ENCODE results near the gene LAMC1.
A peak's percentile ranks its signal among the peaks of the same experiment; 100 is the strongest.
"Not testable (repeated sequence)": the region's sequence is repeated elsewhere in the genome, so short reads cannot be mapped to it uniquely, and the experiment has no call there.

LAMC1 gene

DNA sequence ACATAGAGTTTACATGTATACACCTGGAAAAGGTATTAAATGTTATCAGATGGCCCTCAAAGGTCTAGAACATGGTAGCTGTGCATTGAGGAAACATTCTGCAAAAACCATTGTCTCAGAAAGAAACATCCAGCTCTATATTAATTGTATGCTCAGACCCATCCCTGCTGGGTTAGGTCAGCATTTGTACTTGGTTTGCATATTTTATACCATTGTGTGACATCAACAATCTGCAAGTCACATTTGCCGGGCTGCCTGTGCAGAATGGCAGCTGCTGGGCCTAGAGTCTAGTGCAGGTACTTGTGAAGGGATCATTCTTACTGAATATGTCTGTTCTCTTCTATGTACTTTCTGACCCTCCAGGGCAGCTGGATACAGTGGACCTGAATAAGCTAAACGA is 119.0 kb downstream of the LAMC1 start:
- H3K27me3 ChIP-seq (ENCODE audit: control insufficient read depth, insufficient read depth, low read length), result no peaks in the 10 kb centered on the region
- no peaks in the 10 kb centered on the region for H3K9me3 ChIP-seq (replicated peaks; ENCODE audit: low read length)
- H3K4me1 ChIP-seq (ENCODE audit: control insufficient read depth, insufficient read depth, low read length), result peaks cover 46% of the 10 kb centered on the region
- no peak overlapping the region for H3K4me3 ChIP-seq (ENCODE audit: low read length)
- peaks cover 67% of the 10 kb centered on the region for H3K36me3 ChIP-seq (ENCODE audit: insufficient read depth, low read length)
- no peak overlapping the region for H3K9ac ChIP-seq (ENCODE audit: low read depth, low read length)
- no peak overlapping the region for H3K4me2 ChIP-seq (ENCODE audit: low read length)

DNA sequence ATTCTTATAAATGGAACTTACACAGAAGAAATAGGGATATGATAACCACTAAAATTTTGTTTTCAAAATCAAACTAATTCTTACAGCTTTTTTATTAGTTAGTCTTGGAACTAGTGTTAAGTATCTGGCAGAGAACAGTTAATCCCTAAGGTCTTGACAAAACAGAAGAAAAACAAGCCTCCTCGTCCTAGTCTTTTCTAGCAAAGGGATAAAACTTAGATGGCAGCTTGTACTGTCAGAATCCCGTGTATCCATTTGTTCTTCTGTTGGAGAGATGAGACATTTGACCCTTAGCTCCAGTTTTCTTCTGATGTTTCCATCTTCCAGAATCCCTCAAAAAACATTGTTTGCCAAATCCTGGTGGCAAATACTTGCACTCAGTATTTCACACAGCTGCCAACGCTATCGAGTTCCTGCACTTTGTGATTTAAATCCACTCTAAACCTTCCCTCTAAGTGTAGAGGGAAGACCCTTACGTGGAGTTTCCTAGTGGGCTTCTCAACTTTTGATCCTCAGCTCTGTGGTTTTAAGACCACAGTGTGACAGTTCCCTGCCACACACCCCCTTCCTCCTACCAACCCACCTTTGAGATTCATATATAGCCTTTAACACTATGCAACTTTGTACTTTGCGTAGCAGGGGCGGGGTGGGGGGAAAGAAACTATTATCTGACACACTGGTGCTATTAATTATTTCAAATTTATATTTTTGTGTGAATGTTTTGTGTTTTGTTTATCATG is 120.5 kb downstream of the LAMC1 start:
- peak overlapping the region; percentile 8 for H3K4me2 ChIP-seq (ENCODE audit: low read length)

DNA sequence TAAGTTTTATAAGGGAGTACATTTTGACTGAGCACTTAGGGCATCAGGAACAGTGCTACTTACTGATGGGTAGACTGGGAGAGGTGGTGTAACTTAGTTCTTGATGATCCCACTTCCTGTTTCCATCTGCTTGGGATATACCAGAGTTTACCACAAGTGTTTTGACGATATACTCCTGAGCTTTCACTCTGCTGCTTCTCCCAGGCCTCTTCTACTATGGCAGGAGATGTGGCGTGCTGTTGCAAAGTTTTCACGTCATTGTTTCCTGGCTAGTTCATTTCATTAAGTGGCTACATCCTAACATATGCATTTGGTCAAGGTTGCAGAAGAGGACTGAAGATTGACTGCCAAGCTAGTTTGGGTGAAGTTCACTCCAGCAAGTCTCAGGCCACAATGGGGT is 121.5 kb downstream of the LAMC1 start:
- H3K9me3 ChIP-seq (replicated peaks; ENCODE audit: low read length), result no peaks in the 10 kb centered on the region
- H3K9ac ChIP-seq (ENCODE audit: low read depth, low read length), result no peak overlapping the region
- peaks cover 42% of the 10 kb centered on the region for H3K4me1 ChIP-seq (ENCODE audit: control insufficient read depth, insufficient read depth, low read length)
- H3K4me2 ChIP-seq (ENCODE audit: low read length), result no peak overlapping the region
- H3K36me3 ChIP-seq (ENCODE audit: insufficient read depth, low read length), result peaks cover 50% of the 10 kb centered on the region
- no peak overlapping the region for H3K4me3 ChIP-seq (ENCODE audit: low read length)
- H3K27me3 ChIP-seq (ENCODE audit: control insufficient read depth, insufficient read depth, low read length), result no peaks in the 10 kb centered on the region

More for the DNA sequence above, 120.5 kb downstream of the LAMC1 start:
- H3K9ac ChIP-seq (ENCODE audit: low read depth, low read length), result no peak overlapping the region
- H3K27me3 ChIP-seq (ENCODE audit: control insufficient read depth, insufficient read depth, low read length), result no peaks in the 10 kb centered on the region
- no peak overlapping the region for H3K4me3 ChIP-seq (ENCODE audit: low read length)
- H3K9me3 ChIP-seq (replicated peaks; ENCODE audit: low read length), result no peaks in the 10 kb centered on the region
- peaks cover 44% of the 10 kb centered on the region for H3K4me1 ChIP-seq (ENCODE audit: control insufficient read depth, insufficient read depth, low read length)
- H3K36me3 ChIP-seq (ENCODE audit: insufficient read depth, low read length), result peaks cover 51% of the 10 kb centered on the region

DNA sequence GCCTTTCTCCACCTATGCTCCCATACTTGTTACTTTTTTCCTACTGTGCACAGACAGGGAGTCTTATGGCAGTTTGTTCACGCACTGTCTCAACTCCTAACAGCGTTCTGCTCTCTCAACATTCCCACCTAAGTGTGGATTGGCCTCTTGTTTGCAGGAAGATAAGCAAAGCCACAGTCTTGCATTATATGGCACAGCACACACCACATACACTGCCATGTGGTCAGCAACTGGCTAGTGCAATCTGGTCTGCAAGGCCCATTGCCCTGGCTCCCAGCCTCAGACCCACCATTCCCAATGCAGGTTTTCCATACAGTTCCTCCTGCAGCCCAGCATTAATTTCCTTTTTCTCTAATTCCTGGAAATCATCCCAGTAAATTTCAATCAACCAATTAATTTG is 124.5 kb downstream of the LAMC1 start:
- H3K9ac ChIP-seq (ENCODE audit: low read depth, low read length), result no peak overlapping the region
- H3K4me2 ChIP-seq (ENCODE audit: low read length), result no peak overlapping the region
- no peaks in the 10 kb centered on the region for H3K9me3 ChIP-seq (replicated peaks; ENCODE audit: low read length)
- H3K36me3 ChIP-seq (ENCODE audit: insufficient read depth, low read length), result peaks cover 25% of the 10 kb centered on the region
- peaks cover 36% of the 10 kb centered on the region for H3K4me1 ChIP-seq (ENCODE audit: control insufficient read depth, insufficient read depth, low read length)
- no peak overlapping the region for H3K4me3 ChIP-seq (ENCODE audit: low read length)
- no peaks in the 10 kb centered on the region for H3K27me3 ChIP-seq (ENCODE audit: control insufficient read depth, insufficient read depth, low read length)

DNA sequence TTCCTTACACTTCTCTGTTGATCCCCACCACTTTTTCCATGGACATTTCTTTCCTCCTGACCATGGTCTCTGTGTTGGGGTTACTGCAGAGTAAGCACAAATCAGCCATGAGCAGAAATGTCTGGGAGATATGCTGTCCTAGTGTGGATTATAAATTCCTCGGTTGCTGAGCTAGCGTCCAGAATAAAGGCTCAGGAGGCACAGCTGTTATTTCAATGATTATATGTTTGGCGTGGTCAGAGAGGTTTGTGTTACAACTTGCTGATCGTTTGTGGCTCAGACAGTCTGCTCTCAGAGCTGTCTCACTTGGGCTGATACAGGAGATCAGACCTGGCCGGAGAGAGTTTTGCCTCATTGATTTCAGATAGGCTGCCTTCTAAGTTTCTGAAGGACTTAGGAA is 125.4 kb downstream of the LAMC1 start:
- peaks cover 16% of the 10 kb centered on the region for H3K36me3 ChIP-seq (ENCODE audit: insufficient read depth, low read length)
- no peaks in the 10 kb centered on the region for H3K9me3 ChIP-seq (replicated peaks; ENCODE audit: low read length)
- peaks cover 27% of the 10 kb centered on the region for H3K4me1 ChIP-seq (ENCODE audit: control insufficient read depth, insufficient read depth, low read length)
- H3K27me3 ChIP-seq (ENCODE audit: control insufficient read depth, insufficient read depth, low read length), result no peaks in the 10 kb centered on the region
- H3K4me3 ChIP-seq (ENCODE audit: low read length), result no peak overlapping the region
- peak overlapping the region; percentile 53 for H3K4me2 ChIP-seq (ENCODE audit: low read length)
- peak overlapping the region; percentile 47 for H3K9ac ChIP-seq (ENCODE audit: low read depth, low read length)

DNA sequence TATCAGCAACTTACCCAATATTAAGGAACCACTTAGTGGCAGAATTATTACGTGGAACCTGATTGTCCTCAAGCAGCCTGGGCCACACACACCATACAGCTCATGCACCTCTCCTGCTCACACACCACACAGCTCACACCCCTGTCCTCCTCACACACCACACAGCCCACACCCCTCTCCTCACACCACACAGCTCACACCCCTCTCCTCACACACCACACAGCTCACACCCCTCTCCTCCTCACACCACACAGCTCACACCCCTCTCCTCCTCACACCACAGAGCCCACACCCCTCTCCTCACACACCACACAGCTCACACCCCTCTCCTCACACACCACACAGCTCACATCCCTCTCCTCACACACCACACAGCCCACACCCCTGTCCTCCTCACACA is 126.1 kb downstream of the LAMC1 start:
- Histone ChIP-seq H3K4me1 (ENCODE audit: control insufficient read depth, insufficient read depth, low read length) (peaks cover 22% of the 10 kb centered on the region), H3K27me3 (ENCODE audit: control insufficient read depth, insufficient read depth, low read length) (no peaks in the 10 kb centered on the region), H3K9ac (ENCODE audit: low read depth, low read length) (peak overlapping the region; percentile 47), H3K36me3 (ENCODE audit: insufficient read depth, low read length) (peaks cover 9% of the 10 kb centered on the region), H3K4me2 (ENCODE audit: low read length) (peak overlapping the region; percentile 53), H3K4me3 (ENCODE audit: low read length) (no peak overlapping the region), H3K9me3 (replicated peaks; ENCODE audit: low read length) (no peaks in the 10 kb centered on the region)

DNA sequence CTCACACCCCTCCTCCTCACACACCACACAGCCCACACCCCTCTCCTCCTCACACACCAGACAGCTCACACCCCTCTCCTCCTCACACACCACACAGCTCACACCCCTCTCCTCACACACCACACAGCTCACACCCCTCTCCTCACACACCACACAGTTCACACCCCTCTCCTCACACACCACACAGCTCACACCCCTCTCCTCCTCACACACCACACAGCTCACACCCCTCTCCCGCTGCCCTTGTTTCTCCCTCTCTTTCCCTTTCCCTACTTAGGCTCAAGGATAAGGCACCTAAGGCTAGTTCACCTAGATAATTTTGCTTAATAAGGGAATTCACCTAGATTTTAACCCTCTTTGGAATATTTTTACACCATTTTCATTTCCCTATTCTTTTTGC is 126.8 kb downstream of the LAMC1 start:
- H3K4me2 ChIP-seq (ENCODE audit: low read length); H3K36me3 ChIP-seq (ENCODE audit: insufficient read depth, low read length); H3K27me3 ChIP-seq (ENCODE audit: control insufficient read depth, insufficient read depth, low read length); H3K9me3 ChIP-seq (replicated peaks; ENCODE audit: low read length); H3K4me3 ChIP-seq (ENCODE audit: low read length); H3K9ac ChIP-seq (ENCODE audit: low read depth, low read length): not testable (repeated sequence)
- H3K4me1 ChIP-seq (ENCODE audit: control insufficient read depth, insufficient read depth, low read length), result peaks cover 22% of the 10 kb centered on the region

DNA sequence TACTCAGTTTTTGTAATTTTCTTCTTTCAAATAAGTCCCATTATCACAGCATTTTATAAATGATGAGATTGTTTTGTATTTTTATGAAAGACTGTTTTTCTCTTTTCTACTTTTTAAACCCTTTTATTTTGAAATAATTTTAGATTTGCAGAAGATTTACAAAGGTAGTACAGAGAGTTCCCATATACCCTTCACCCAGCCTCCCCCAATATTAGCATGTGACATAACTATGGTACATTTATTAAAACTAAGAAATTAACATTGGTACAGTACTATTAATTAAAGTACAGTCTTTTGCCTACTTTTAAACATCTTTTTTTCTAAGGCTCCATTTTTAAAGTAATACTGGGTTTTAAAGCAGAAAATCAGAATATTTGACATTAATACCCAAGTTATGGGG is 127.2 kb downstream of the LAMC1 start:
- H3K27me3 ChIP-seq (ENCODE audit: control insufficient read depth, insufficient read depth, low read length), result no peaks in the 10 kb centered on the region
- H3K4me3 ChIP-seq (ENCODE audit: low read length), result no peak overlapping the region
- H3K9ac ChIP-seq (ENCODE audit: low read depth, low read length), result no peak overlapping the region
- no peaks in the 10 kb centered on the region for H3K36me3 ChIP-seq (ENCODE audit: insufficient read depth, low read length)
- H3K9me3 ChIP-seq (replicated peaks; ENCODE audit: low read length), result no peaks in the 10 kb centered on the region
- peaks cover 23% of the 10 kb centered on the region for H3K4me1 ChIP-seq (ENCODE audit: control insufficient read depth, insufficient read depth, low read length)
- no peak overlapping the region for H3K4me2 ChIP-seq (ENCODE audit: low read length)

DNA sequence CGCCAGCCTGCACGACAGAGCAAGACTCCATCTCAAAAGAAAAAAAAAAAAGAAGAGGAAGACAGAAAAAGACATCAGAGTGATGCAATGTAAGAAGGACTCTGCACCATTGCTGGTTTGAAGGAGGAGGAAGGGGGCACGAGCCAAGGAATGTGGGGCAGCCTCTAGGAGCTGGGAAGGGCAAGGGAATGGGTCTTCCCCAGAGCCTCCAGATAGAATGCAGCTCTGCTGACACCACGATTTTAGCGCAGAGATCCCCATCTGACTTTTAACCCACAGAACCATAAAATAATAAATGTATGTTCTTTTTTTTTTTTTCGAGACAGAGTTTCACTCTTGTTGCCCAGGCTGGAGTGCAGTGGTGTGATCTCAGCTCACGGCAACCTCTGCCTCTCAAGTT is 129.0 kb downstream of the LAMC1 start:
- Histone ChIP-seq H3K4me3 (ENCODE audit: low read length) (no peak overlapping the region), H3K4me2 (ENCODE audit: low read length) (no peak overlapping the region), H3K36me3 (ENCODE audit: insufficient read depth, low read length) (no peaks in the 10 kb centered on the region), H3K4me1 (ENCODE audit: control insufficient read depth, insufficient read depth, low read length) (peaks cover 33% of the 10 kb centered on the region), H3K9me3 (replicated peaks; ENCODE audit: low read length) (no peaks in the 10 kb centered on the region), H3K9ac (ENCODE audit: low read depth, low read length) (no peak overlapping the region), H3K27me3 (ENCODE audit: control insufficient read depth, insufficient read depth, low read length) (no peaks in the 10 kb centered on the region)

DNA sequence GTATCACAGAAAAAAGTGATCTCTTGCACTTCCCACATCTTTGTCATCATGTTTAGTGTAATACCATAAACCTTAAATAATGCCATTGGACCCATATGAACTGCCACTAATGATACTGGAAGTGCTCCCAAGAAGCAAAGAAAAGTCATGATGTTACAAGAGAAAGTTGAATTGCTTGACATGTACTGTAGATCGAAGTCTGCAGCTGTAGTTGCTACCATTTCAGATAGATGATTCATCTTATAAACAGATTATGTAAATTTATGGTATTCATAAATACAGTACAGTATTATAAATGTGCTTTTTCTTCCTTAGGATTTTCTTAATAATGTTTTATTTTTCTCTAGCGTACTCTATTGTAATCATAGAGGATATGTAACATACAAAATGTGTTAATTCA is 132.7 kb downstream of the LAMC1 start:
- Histone ChIP-seq H3K4me1 (ENCODE audit: control insufficient read depth, insufficient read depth, low read length) (peaks cover 18% of the 10 kb centered on the region), H3K27me3 (ENCODE audit: control insufficient read depth, insufficient read depth, low read length) (no peaks in the 10 kb centered on the region), H3K9ac (ENCODE audit: low read depth, low read length) (no peak overlapping the region), H3K4me2 (ENCODE audit: low read length) (no peak overlapping the region), H3K9me3 (replicated peaks; ENCODE audit: low read length) (no peaks in the 10 kb centered on the region), H3K36me3 (ENCODE audit: insufficient read depth, low read length) (no peaks in the 10 kb centered on the region), H3K4me3 (ENCODE audit: low read length) (no peak overlapping the region)

DNA sequence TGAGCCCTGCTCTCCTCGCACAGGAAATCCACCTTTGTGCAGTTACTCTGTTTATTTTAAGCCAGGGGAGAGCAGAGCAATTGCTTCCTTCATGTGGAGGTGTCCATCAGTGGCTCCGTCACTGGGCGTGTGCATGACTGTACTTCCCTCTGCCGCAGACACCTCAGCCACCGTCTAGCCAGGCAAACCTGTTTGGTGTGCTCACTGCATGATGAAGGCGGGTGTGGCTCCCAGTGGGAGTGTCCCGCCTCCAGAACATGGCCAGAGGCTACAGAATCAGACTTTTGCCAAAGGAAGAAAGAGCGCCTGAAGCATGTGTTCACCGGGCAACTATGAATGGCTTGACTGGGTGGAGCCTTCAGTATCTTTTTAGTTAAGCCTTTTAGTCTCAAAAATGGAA is 136.7 kb downstream of the LAMC1 start:
- Histone ChIP-seq H3K27me3 (ENCODE audit: control insufficient read depth, insufficient read depth, low read length) (no peaks in the 10 kb centered on the region), H3K4me3 (ENCODE audit: low read length) (no peak overlapping the region), H3K36me3 (ENCODE audit: insufficient read depth, low read length) (no peaks in the 10 kb centered on the region), H3K9me3 (replicated peaks; ENCODE audit: low read length) (no peaks in the 10 kb centered on the region), H3K4me2 (ENCODE audit: low read length) (no peak overlapping the region), H3K9ac (ENCODE audit: low read depth, low read length) (no peak overlapping the region), H3K4me1 (ENCODE audit: control insufficient read depth, insufficient read depth, low read length) (peaks cover 55% of the 10 kb centered on the region)

DNA sequence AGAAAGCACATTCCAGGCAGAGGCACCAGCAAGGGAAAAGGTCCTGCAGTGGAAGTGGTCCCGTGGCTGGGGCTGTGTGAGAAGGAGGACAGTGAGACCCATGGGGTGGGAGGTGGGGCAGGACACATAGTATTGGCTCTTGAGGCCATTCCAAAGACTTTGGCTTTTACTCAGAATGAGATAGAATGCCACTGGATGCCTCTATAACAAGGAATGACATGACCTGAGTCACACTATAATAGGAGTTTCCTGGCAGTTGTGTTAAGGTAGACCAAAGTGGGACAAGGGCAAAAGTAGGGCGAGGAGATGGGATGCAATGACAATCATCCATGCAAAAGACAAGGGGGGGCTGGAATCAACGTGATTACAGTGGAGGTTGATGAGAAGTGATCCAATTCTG is 138.2 kb downstream of the LAMC1 start:
- Histone ChIP-seq H3K4me2 (ENCODE audit: low read length) (no peak overlapping the region), H3K36me3 (ENCODE audit: insufficient read depth, low read length) (no peaks in the 10 kb centered on the region), H3K4me3 (ENCODE audit: low read length) (no peak overlapping the region), H3K27me3 (ENCODE audit: control insufficient read depth, insufficient read depth, low read length) (no peaks in the 10 kb centered on the region), H3K9me3 (replicated peaks; ENCODE audit: low read length) (no peaks in the 10 kb centered on the region), H3K9ac (ENCODE audit: low read depth, low read length) (no peak overlapping the region), H3K4me1 (ENCODE audit: control insufficient read depth, insufficient read depth, low read length) (peaks cover 53% of the 10 kb centered on the region)

Measured in skeletal muscle satellite cell (primary cell).